Keratinocyte (primary cell): Measurements from ENCODE around the gene TEX53. TPM values are rescaled to one million over a fixed set of nuclear protein-coding genes. Genes with fewer than 3 reads are reported as not detected.

Experiments used
- DNase-seq: peaks from one replicate; pipeline ENCODE4 v3.0.0-alpha.2; 2011; ENCODE audit warnings: low read depth, missing footprints, low spot score
- FAIRE-seq: peaks from 2 replicates; lab custom pipeline; 2011; peaks lifted over from hg19 to GRCh38; lab: Jason Lieb, UNC
- H2AFZ ChIP-seq: 2 replicates; pipeline ENCODE4 v1.6.0; 2012; ENCODE audit warnings: low read length, control low read depth, inconsistent platforms; ENCODE audit not compliant: control insufficient read depth
- H3K27ac ChIP-seq: 2 replicates; pipeline ENCODE4 v1.5.1; 2011; ENCODE audit warnings: low read length; ENCODE audit not compliant: control insufficient read depth, insufficient read depth
- H3K27me3 ChIP-seq: 3 replicates; pipeline ENCODE4 v1.6.0; 2011; ENCODE audit warnings: low read length; ENCODE audit not compliant: control insufficient read depth, insufficient read depth; ENCODE audit errors: extremely low read depth
- H3K36me3 ChIP-seq, 2 experiments: 2 replicates in 1 of 2; 3 replicates in 1 of 2; pipeline ENCODE4 v1.5.1; 2011; ENCODE audit warnings: low read length in 2 of 2, mild to moderate bottlenecking in 1 of 2; ENCODE audit not compliant: control insufficient read depth in 2 of 2, insufficient read depth in 2 of 2; ENCODE audit errors: extremely low read depth in 1 of 2
- H3K4me1 ChIP-seq: 3 replicates; pipeline ENCODE4 v1.5.1; 2011; ENCODE audit warnings: low read length; ENCODE audit not compliant: control insufficient read depth, insufficient read depth; ENCODE audit errors: extremely low read depth
- H3K4me2 ChIP-seq: 3 replicates; pipeline ENCODE4 v1.6.0; 2011; ENCODE audit warnings: low read depth, low read length; ENCODE audit not compliant: control insufficient read depth, insufficient read depth; ENCODE audit errors: extremely low read depth
- H3K4me3 ChIP-seq, 3 experiments: fragments of 200-600 bp in 1 of 3; sonication (generic) in 1 of 3; 2 replicates in 2 of 3; 3 replicates in 1 of 3; pipeline ENCODE4 v1.5.1; 2011 to 2016; ENCODE audit warnings: low read length in 3 of 3, mild to moderate bottlenecking in 3 of 3, control low read depth in 2 of 3, inconsistent platforms in 1 of 3, low read depth in 1 of 3, mixed read lengths in 1 of 3, mixed run types in 1 of 3, moderate library complexity in 1 of 3; ENCODE audit not compliant: control insufficient read depth in 2 of 3, insufficient read depth in 2 of 3; ENCODE audit errors: extremely low read depth in 1 of 3
- H3K79me2 ChIP-seq: 2 replicates; pipeline ENCODE4 v1.6.0; 2012; ENCODE audit warnings: low read length; ENCODE audit not compliant: control insufficient read depth, insufficient read depth
- H3K9ac ChIP-seq: 3 replicates; pipeline ENCODE4 v1.6.0; 2011; ENCODE audit warnings: low read length; ENCODE audit not compliant: control insufficient read depth, insufficient read depth; ENCODE audit errors: extremely low read depth
- H3K9me1 ChIP-seq: 3 replicates; pipeline ENCODE4 v1.6.0; 2011; ENCODE audit warnings: low read length; ENCODE audit not compliant: control insufficient read depth, insufficient read depth; ENCODE audit errors: extremely low read depth
- H3K9me3 ChIP-seq: 2 replicates; pipeline ENCODE4 v1.5.1; 2012; ENCODE audit warnings: low read depth, low read length; ENCODE audit not compliant: control insufficient read depth
- H4K20me1 ChIP-seq: 3 replicates; pipeline ENCODE4 v1.6.0; 2011; ENCODE audit warnings: low read length; ENCODE audit not compliant: control insufficient read depth, insufficient read depth; ENCODE audit errors: extremely low read depth
- EZH2 ChIP-seq: IDR thresholded peaks from one replicate; pipeline ENCODE4 v1.6.1; 2012; ENCODE audit warnings: inconsistent platforms, mild to moderate bottlenecking, low read length, moderate library complexity
- dilution Hi-C: fragments of 300-500 bp; cut with MboI; formaldehyde crosslinking; loops from one replicate; pipeline ENCODE4 v1.7.0; 2020; ENCODE audit warnings: low sequenced_read_pairs; ENCODE audit not compliant: extremely low pct_ligation_motif_present
- polyA plus RNA-seq, 5 experiments: library from polyadenylated mRNA; depleted of rRNA in 3 of 5; stranded (reverse) in 3 of 5; stranded (forward) in 1 of 5; unstranded in 1 of 5; fragments of >200 nt; gene quantifications; 1 replicate in 1 of 5; 2 replicates in 3 of 5; 3 replicates in 1 of 5; pipeline versions ENCODE4 v1.2.1 to v1.2.3, GENCODE V29; 2011 to 2012; ENCODE audit warnings: missing spikeins in 2 of 5, low read depth in 1 of 5, low replicate concordance in 1 of 5
- TF ChIP-seq, protein P1 (sequence below), 3 experiments: IDR thresholded peaks in 1 of 3; conservative IDR thresholded peaks in 1 of 3; optimal IDR thresholded peaks in 1 of 3; 2 replicates in 2 of 3; 3 replicates in 1 of 3; pipeline versions ENCODE3 to v1.5.1; 2011; ENCODE audit warnings: low read length in 3 of 3, mild to moderate bottlenecking in 3 of 3, moderate library complexity in 2 of 3, control low read depth in 1 of 3, inconsistent platforms in 1 of 3; ENCODE audit not compliant: insufficient read depth in 2 of 3; ENCODE audit errors: extremely low read depth in 1 of 3

The TEX53 gene
- polyA plus RNA-seq, 1 donor (not counting 4 experiments of a cell fraction or from before 2014, with no cell fraction given) = not detected

DNA sequence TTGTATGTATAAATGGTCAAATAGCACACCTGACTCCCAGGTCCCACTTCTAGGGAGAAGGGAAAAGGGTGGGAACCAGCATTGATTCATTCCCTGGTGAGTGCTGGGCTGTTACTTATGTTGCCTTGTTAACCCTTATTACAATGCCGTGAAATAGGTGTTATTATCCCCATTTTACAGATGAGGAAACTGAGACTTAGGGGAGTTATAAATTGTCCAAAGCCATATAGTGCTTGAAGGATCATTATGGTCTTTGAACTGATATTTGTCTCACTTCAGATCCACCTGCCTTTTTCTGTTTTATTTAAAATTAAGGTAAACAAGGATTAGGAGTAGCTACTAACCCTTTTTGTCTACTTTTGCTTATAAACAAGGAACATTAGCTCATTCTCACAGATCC, 30.1 kb downstream of the TEX53 start:
- H3K27ac ChIP-seq = no peak overlapping the region
- no peak overlapping the region for H3K9ac ChIP-seq
- H2AFZ ChIP-seq = no peak overlapping the region
- DNase-seq (no peak), FAIRE-seq (no peak)
- H4K20me1 ChIP-seq = no peaks in the 10 kb centered on the region
- peaks cover 7% of the 10 kb centered on the region for H3K4me1 ChIP-seq
- no peaks in the 10 kb centered on the region for H3K9me1 ChIP-seq
- dilution Hi-C loops = no loop called here
- no peaks in the 10 kb centered on the region for H3K9me3 ChIP-seq
- no peak overlapping the region for H3K4me2 ChIP-seq
- TF ChIP-seq, protein P1, sequence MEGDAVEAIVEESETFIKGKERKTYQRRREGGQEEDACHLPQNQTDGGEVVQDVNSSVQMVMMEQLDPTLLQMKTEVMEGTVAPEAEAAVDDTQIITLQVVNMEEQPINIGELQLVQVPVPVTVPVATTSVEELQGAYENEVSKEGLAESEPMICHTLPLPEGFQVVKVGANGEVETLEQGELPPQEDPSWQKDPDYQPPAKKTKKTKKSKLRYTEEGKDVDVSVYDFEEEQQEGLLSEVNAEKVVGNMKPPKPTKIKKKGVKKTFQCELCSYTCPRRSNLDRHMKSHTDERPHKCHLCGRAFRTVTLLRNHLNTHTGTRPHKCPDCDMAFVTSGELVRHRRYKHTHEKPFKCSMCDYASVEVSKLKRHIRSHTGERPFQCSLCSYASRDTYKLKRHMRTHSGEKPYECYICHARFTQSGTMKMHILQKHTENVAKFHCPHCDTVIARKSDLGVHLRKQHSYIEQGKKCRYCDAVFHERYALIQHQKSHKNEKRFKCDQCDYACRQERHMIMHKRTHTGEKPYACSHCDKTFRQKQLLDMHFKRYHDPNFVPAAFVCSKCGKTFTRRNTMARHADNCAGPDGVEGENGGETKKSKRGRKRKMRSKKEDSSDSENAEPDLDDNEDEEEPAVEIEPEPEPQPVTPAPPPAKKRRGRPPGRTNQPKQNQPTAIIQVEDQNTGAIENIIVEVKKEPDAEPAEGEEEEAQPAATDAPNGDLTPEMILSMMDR (optimal IDR thresholded peaks at IDR 0.05 in 1 of 3, IDR thresholded peaks at IDR 0.05 in 1 of 3, conservative IDR thresholded peaks at IDR 0.05 in 1 of 3; ENCODE audit: extremely low read depth in 1 of 3, insufficient read depth in 2 of 3, low read length in 3 of 3) = no peak
- TF ChIP-seq EZH2 = no peak
- no peaks in the 10 kb centered on the region for H3K27me3 ChIP-seq
- H3K36me3 ChIP-seq = peaks cover 0 to 5% of the 10 kb centered on the region in 2 experiments
- no peaks in the 10 kb centered on the region for H3K79me2 ChIP-seq
- no peak overlapping the region for H3K4me3 ChIP-seq

DNA sequence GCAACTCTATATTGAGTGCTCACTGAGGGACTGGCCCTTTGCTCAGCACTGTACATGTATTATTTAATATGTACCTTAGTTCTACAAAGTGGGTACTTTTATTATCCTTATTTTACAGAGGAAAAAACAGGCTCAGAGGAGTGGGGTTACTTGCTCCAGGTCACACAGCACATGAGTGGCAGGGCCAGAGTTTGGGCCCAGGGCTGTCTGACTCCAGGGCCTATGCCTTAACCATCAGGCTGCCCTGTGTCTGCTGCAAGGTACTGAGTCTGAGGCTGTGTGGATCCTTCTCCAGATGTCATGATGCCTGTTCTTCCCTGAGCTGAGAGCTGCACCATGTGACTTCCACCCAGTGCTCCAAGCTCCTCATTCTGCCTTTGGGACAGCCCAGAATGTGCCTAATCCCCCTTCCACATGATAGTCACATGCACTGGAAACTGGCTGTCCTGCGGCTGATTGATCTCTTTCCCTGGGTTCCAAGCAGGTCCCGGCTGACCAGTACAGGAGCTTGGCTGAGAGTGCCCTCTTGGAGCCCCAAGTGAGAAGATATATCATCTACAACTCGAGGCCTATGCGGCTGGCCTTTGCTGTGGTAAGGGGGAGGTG, 31.1 kb downstream of the TEX53 start:
- H3K36me3 ChIP-seq = peaks cover 0 to 5% of the 10 kb centered on the region in 2 experiments
- TF ChIP-seq, protein P1 (optimal IDR thresholded peaks at IDR 0.05 in 1 of 3, IDR thresholded peaks at IDR 0.05 in 1 of 3, conservative IDR thresholded peaks at IDR 0.05 in 1 of 3; ENCODE audit: extremely low read depth in 1 of 3, insufficient read depth in 2 of 3, low read length in 3 of 3) = no peak
- no peak for TF ChIP-seq EZH2
- no peak overlapping the region for H3K4me2 ChIP-seq
- H3K79me2 ChIP-seq = no peaks in the 10 kb centered on the region
- no peak overlapping the region for H3K4me3 ChIP-seq
- no peak overlapping the region for H3K27ac ChIP-seq
- peaks cover 13% of the 10 kb centered on the region for H3K4me1 ChIP-seq
- DNase-seq = no peak
- no peaks in the 10 kb centered on the region for H4K20me1 ChIP-seq
- no peak for FAIRE-seq
- no peaks in the 10 kb centered on the region for H3K9me1 ChIP-seq
- no peak overlapping the region for H3K9ac ChIP-seq
- H2AFZ ChIP-seq = no peak overlapping the region
- H3K27me3 ChIP-seq = no peaks in the 10 kb centered on the region
- H3K9me3 ChIP-seq = no peaks in the 10 kb centered on the region
- dilution Hi-C loops = no loop called here
